Neutrophil (primary cell): ENCODE data around the gene SOBP.

ENCODE experiments used
- H3K27ac ChIP-seq: fragments of 200-600 bp; sonication (generic); 2 replicates; pipeline ENCODE4 v1.5.1; 2016; ENCODE audit warnings: mild to moderate bottlenecking, moderate library complexity
- H3K27me3 ChIP-seq: fragments of 200-600 bp; sonication (generic); 2 replicates; pipeline ENCODE4 v1.6.0; 2016; ENCODE audit warnings: mild to moderate bottlenecking
- H3K36me3 ChIP-seq: fragments of 200-600 bp; sonication (generic); 2 replicates; pipeline ENCODE4 v1.5.1; 2017
- H3K4me1 ChIP-seq, 2 experiments: fragments of 200-600 bp in 1 of 2; sonication (generic) in 1 of 2; 1 replicate in 1 of 2; 2 replicates in 1 of 2; pipeline versions ENCODE4 v1.5.1 to v1.6.1; 2013 to 2016; ENCODE audit warnings: low read depth in 1 of 2, low read length in 1 of 2, mild to moderate bottlenecking in 1 of 2, moderate library complexity in 1 of 2; ENCODE audit not compliant: control insufficient read depth in 1 of 2, insufficient read depth in 1 of 2
- H3K4me3 ChIP-seq, 2 experiments: fragments of 200-600 bp in 1 of 2; sonication (generic) in 1 of 2; 1 replicate in 1 of 2; 2 replicates in 1 of 2; pipeline ENCODE4 v1.5.1; 2013 to 2016; ENCODE audit warnings: low read depth in 1 of 2, low read length in 1 of 2, mild to moderate bottlenecking in 1 of 2, moderate library complexity in 1 of 2
- H3K9me3 ChIP-seq: fragments of 200-600 bp; sonication (generic); 2 replicates; pipeline ENCODE4 v1.5.1; 2016
- CTCF ChIP-seq: fragments of 200-600 bp; sonication (generic); IDR thresholded peaks from 2 replicates; pipeline ENCODE4 v1.5.1; 2016; ENCODE audit warnings: antibody characterized with exemption

Gene SOBP

GRCh38 chr6:107543088-107543487 is 53.2 kb downstream of the SOBP start:
- Histone ChIP-seq H3K36me3 (no peaks in the 10 kb centered on the region), H3K4me1 (no peaks in the 10 kb centered on the region), H3K27me3 (peaks cover 95% of the 10 kb centered on the region), H3K4me3 (no peak overlapping the region), H3K9me3 (no peaks in the 10 kb centered on the region), H3K27ac (no peak overlapping the region)
- no peak for TF ChIP-seq CTCF

- Histone ChIP-seq H3K9me3 (no peaks in the 10 kb centered on the region), H3K4me3 (no peak overlapping the region), H3K36me3 (no peaks in the 10 kb centered on the region), H3K27ac (no peak overlapping the region), H3K27me3 (peaks cover 90% of the 10 kb centered on the region), H3K4me1 (no peaks in the 10 kb centered on the region)
- TF ChIP-seq CTCF, result no peak
These were observed 53.6 kb downstream of the SOBP start for GRCh38 chr6:107543567-107543966.

- TF ChIP-seq CTCF, result no peak
- H3K4me3 ChIP-seq, result no peak overlapping the region
- peaks cover 75% of the 10 kb centered on the region for H3K27me3 ChIP-seq
- H3K4me1 ChIP-seq, result no peaks in the 10 kb centered on the region
- no peaks in the 10 kb centered on the region for H3K36me3 ChIP-seq
- H3K27ac ChIP-seq, result no peak overlapping the region
- H3K9me3 ChIP-seq, result no peaks in the 10 kb centered on the region
These were observed 55.8 kb downstream of the SOBP start for GRCh38 chr6:107545763-107546162.

GRCh38 chr6:107546691-107547450 is 57.0 kb downstream of the SOBP start:
- Histone ChIP-seq H3K4me3 (no peak overlapping the region), H3K9me3 (no peaks in the 10 kb centered on the region), H3K27ac (no peak overlapping the region), H3K36me3 (no peaks in the 10 kb centered on the region), H3K4me1 (no peaks in the 10 kb centered on the region), H3K27me3 (peaks cover 64% of the 10 kb centered on the region)
- TF ChIP-seq CTCF, result no peak

GRCh38 chr6:107547451-107547840 is 57.5 kb downstream of the SOBP start:
- H3K27ac ChIP-seq, result no peak overlapping the region

More at GRCh38 chr6:107547451-107547840, 57.5 kb downstream of the SOBP start:
- H3K4me1 ChIP-seq, result no peaks in the 10 kb centered on the region
- no peaks in the 10 kb centered on the region for H3K9me3 ChIP-seq
- peaks cover 63% of the 10 kb centered on the region for H3K27me3 ChIP-seq
- H3K4me3 ChIP-seq, result no peak overlapping the region
- H3K36me3 ChIP-seq, result no peaks in the 10 kb centered on the region
- no peak for TF ChIP-seq CTCF
